Caki2 (cell line): Measurements from ENCODE around the gene FRAS1. TPM values are rescaled to one million over a fixed set of nuclear protein-coding genes. Genes with fewer than 3 reads are reported as not detected.
A peak's percentile ranks its signal among the peaks of the same experiment; 100 is the strongest.
"Not testable (repeated sequence)": the region's sequence is repeated elsewhere in the genome, so short reads cannot be mapped to it uniquely, and the experiment has no call there.

Experiments used
- DNase-seq: peaks from one replicate; pipeline ENCODE4 v3.0.0-alpha.2; 2015; ENCODE audit warnings: low read depth
- in situ Hi-C: cut with HindIII; loops from 2 replicates; pipeline ENCODE4 v1.10.0; 2016; ENCODE audit warnings: low sequenced_read_pairs, low pct_unique_long_range_greater_than_20kb, mixed read lengths
- total RNA-seq: library from RNA; depleted of rRNA; stranded (reverse); fragments of >200 nt; shearing (Covaris generic); gene quantifications from 2 replicates; pipeline ENCODE4 v1.2.3, GENCODE V29; 2014; ENCODE audit warnings: low replicate concordance; rRNA removed

FRAS1 gene, protein sequence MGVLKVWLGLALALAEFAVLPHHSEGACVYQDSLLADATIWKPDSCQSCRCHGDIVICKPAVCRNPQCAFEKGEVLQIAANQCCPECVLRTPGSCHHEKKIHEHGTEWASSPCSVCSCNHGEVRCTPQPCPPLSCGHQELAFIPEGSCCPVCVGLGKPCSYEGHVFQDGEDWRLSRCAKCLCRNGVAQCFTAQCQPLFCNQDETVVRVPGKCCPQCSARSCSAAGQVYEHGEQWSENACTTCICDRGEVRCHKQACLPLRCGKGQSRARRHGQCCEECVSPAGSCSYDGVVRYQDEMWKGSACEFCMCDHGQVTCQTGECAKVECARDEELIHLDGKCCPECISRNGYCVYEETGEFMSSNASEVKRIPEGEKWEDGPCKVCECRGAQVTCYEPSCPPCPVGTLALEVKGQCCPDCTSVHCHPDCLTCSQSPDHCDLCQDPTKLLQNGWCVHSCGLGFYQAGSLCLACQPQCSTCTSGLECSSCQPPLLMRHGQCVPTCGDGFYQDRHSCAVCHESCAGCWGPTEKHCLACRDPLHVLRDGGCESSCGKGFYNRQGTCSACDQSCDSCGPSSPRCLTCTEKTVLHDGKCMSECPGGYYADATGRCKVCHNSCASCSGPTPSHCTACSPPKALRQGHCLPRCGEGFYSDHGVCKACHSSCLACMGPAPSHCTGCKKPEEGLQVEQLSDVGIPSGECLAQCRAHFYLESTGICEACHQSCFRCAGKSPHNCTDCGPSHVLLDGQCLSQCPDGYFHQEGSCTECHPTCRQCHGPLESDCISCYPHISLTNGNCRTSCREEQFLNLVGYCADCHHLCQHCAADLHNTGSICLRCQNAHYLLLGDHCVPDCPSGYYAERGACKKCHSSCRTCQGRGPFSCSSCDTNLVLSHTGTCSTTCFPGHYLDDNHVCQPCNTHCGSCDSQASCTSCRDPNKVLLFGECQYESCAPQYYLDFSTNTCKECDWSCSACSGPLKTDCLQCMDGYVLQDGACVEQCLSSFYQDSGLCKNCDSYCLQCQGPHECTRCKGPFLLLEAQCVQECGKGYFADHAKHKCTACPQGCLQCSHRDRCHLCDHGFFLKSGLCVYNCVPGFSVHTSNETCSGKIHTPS (N-terminal part only)
- total RNA-seq, result 0.30 and 4.0 TPM in 2 replicates

GRCh38 chr4:78057135-78057599 is at the start of gene FRAS1:
FRAS1 (plus strand) TSS chr4:78057323; CDS start chr4:78058010, 687 bp downstream.
- in situ Hi-C loops, result no loop called here

DNA sequence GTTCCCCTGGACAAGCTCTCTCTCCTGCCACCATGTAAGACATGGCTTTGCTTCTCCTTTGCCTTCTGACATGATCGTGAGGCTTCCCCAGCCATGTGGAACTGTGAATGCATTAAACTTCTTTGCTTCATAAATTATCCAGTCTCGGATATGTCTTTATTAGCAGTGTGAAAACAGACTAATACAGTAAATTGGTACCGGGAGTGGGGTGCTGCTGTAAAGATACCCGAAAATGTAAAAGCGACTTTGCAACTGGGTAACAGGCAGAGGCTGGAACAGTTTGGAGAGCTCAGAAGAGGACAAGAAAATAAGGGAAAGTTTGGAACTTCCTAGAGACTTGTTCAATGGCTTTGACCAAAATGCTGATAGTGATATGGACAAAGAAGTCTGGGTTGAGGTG is 46.1 kb upstream of the FRAS1 start:
- DNase-seq, in situ Hi-C loops: not testable (repeated sequence)

More at GRCh38 chr4:78057135-78057599, at the start of gene FRAS1:
- no peak for DNase-seq

- no peak for DNase-seq
- in situ Hi-C loops, result no loop called here
These were observed 41.9 kb upstream of the FRAS1 start for GRCh38 chr4:78014889-78015886.

GRCh38 chr4:78018271-78019049 is 38.7 kb upstream of the FRAS1 start:
- peak; percentile 26 for DNase-seq
- in situ Hi-C loops, result no loop called here

DNA sequence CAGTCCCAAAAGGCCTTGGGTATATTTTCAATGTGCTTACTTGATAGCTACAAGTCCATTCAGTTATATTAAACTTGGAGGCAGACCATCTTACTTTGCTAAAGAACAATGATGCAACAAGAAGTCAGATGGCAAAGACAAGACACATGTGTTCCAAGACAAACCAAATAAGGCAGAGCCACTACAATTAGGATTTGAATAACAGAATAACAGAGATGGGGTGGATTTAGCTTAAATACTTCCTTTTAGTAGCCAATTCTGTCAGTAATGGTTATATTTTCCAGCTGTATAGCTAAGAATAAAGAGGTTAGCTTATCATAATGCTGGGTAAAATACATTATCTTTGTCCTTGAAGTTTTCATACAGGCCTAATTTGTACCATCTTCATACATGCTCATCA is 37.7 kb upstream of the FRAS1 start:
- DNase-seq, result no peak
- in situ Hi-C loops, result no loop called here

DNA sequence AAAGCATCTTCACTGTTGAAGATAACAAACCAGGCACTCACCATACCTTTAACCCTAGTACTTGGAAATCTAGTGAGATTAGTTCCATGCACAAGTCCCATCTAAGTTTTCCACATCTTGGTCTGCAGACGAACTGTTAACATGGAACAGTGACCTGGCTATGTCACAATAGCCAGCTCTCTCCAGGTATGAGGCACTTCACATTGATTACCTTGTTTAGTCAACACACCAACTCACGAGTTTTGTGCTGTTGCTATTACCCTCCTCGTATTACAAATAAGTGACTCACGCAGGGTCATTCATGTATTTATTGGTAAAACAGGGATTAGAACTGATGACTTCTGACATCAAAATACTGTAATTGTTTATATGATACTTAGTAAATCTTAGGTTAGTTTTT is 36.4 kb upstream of the FRAS1 start:
- DNase-seq, result no peak
- in situ Hi-C loops, result no loop called here

DNA sequence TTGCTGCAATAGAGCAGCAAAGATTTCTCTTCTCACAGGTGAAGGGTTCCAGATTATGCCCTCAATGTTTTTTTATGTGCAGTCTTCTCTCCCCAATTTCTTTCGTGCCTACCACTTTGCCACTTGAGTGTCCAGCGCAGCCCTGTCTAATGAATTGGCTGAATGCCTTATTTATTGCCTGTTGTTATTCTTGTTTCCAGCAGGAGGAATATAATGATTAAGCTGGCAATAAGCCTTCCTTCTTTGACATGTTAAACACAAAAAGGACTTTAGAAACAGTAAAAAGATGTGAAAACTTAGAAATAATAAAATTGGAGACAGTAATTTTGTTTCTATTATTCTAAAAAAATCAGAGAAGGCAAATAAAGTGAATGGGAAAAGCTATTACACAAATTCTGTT is 34.6 kb upstream of the FRAS1 start:
- in situ Hi-C loops, result no loop called here
- no peak for DNase-seq

GRCh38 chr4:78024085-78024484 is 33.0 kb upstream of the FRAS1 start:
- DNase-seq, result no peak
- in situ Hi-C loops, result no loop called here

- in situ Hi-C loops, result no loop called here
- no peak for DNase-seq
These were observed 32.5 kb upstream of the FRAS1 start for GRCh38 chr4:78024576-78025091.

DNA sequence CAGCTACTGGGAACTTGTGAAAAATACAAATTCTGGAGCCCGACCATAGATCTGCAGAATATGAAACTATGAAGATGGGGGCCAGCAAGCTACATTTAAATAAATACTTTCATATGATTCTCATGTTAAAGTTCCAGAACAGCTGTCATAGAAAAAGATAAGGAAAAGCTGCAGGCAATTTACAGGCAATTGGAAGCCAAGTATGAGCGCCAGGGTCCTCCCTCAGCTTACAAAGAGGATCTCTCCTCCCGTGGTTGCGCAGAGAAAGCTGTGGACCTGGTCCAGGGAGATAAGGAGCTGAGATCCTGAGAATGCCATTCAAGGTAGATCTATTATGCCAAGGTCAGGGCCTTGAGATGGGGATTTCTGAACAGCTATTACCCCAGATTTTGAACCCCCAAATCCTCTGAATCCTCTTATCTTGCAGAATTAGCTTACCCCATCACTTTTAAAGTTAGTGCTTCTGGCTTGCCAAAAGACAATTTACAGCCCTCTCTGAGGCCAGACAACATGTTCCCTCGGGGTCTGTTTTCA is 25.6 kb upstream of the FRAS1 start:
- DNase-seq, result no peak
- in situ Hi-C loops, result no loop called here

DNA sequence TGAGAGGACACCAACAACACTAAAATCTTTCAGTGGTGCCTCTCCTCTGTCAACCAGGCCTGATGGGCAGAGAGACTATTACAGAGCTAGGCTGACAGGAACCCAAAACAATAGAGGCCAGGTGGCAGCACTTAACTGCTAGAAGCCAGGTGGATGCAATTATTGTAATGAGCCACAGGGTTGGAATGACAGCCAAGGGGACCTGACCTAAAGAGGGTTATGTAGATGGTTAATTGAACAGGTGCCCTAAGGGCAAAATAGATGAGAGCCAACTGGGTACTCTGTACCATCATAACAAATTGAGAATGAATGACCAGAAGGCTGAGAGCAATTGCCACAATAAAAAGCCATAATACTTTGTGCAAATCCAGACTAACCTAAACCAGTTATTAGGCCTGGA is 24.7 kb upstream of the FRAS1 start:
- no peak for DNase-seq
- in situ Hi-C loops, result no loop called here

DNA sequence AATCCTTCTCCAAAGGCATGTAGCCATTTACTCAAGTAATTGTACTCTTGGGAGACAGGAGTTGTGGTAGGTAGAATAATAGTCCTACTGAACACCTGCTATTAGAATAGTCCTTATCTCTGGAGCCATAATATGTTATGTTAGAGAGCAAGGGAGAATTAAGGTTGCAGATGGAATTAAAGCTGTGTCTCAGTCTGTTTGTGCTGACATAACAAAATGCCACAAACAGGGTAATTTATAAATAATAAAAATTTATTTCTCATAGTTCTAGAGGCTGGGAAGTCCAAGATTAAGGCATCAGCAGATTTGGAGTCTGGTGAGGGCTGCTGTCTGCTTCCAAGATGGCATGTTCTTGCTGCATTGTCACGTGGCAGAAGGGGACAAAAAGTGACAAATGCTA is 24.2 kb upstream of the FRAS1 start:
- in situ Hi-C loops, result no loop called here
- DNase-seq, result no peak

GRCh38 chr4:78033861-78034260 is 23.3 kb upstream of the FRAS1 start:
- DNase-seq, result no peak
- in situ Hi-C loops, result no loop called here

GRCh38 chr4:78038704-78039103 is 18.4 kb upstream of the FRAS1 start:
- in situ Hi-C loops, result no loop called here
- no peak for DNase-seq

DNA sequence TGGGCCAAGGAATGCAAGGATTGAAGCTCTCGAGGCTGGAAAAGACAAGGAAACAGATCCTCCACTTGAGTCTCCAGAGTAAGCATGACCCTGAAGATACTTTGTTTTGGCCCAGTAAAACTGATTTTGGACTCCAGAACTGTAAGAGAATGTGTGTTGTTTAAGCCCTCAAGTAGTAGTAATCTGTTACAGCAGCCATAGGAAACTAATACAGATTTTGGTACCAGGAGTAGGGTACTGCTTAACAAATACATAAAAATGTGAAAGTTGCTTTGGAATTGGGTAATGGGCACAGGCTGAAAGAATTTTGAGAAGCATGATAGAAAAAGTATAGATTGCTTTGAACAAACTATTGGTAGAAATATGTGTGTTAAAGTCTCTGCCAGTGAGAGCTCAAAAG is 17.4 kb upstream of the FRAS1 start:
- no peak for DNase-seq
- in situ Hi-C loops, result no loop called here

GRCh38 chr4:78040431-78040830 is 16.7 kb upstream of the FRAS1 start:
- no peak for DNase-seq
- in situ Hi-C loops, result no loop called here
